Naive thymus-derived CD4-positive, alpha-beta T cell (primary cell): ENCODE data around the gene ADAM33. TPM values are rescaled to one million over a fixed set of nuclear protein-coding genes. Genes with fewer than 3 reads are reported as not detected.

Experiments
- ATAC-seq: fragments of 150-1000 bp; cut with Tn5 transposase; 2 replicates; pipeline ENCODE4 v1.10.0; 2021; ENCODE audit warnings: mild to moderate bottlenecking, moderate library complexity
- CTCF ChIA-PET: fragments of 350-600 bp; sonication (Branson Sonifier 250); formaldehyde crosslinking; loops from one replicate; lab custom pipeline; 2021; ENCODE audit warnings: antibody characterized with exemption; lab: Charles Lee
- POLR2A ChIA-PET: fragments of 350-600 bp; sonication (Branson Sonifier 250); formaldehyde crosslinking; loops from one replicate; lab custom pipeline; 2021; ENCODE audit warnings: antibody characterized with exemption, inconsistent platforms; lab: Charles Lee
- DNase-seq, 9 donors: peaks; one replicate each; pipeline versions ENCODE4 v3.0.0 to v3.0.0-alpha.2; 2020 to 2022; ENCODE audit warnings: mixed read lengths in 1 of 9
- H3K27ac ChIP-seq: one replicate; pipeline ENCODE4 v1.7.0; 2013; ENCODE audit warnings: mild to moderate bottlenecking, low read depth, low read length, moderate library complexity
- H3K27me3 ChIP-seq, 2 donors: one replicate each; pipeline ENCODE4 v1.7.0; 2013; ENCODE audit warnings: low read length in 2 of 2, mild to moderate bottlenecking in 2 of 2, moderate library complexity in 2 of 2; ENCODE audit not compliant: control insufficient read depth in 2 of 2, insufficient read depth in 2 of 2
- H3K36me3 ChIP-seq, 3 experiments: 1 replicate in 2 of 3; 2 replicates in 1 of 3; pipeline ENCODE4 v1.7.0; 2013; ENCODE audit warnings: low read length in 3 of 3, mild to moderate bottlenecking in 3 of 3, moderate library complexity in 1 of 3; ENCODE audit not compliant: insufficient read depth in 3 of 3, control insufficient read depth in 2 of 3
- H3K4me1 ChIP-seq, 2 donors: one replicate each; pipeline ENCODE4 v1.7.0; 2013; ENCODE audit warnings: low read length in 2 of 2, mild to moderate bottlenecking in 2 of 2, moderate library complexity in 1 of 2; ENCODE audit not compliant: control insufficient read depth in 2 of 2, insufficient read depth in 2 of 2
- H3K4me3 ChIP-seq: 2 replicates; pipeline ENCODE4 v1.7.0; 2013; ENCODE audit warnings: mild to moderate bottlenecking, low read length
- H3K9me3 ChIP-seq, 3 experiments: 1 replicate in 2 of 3; 2 replicates in 1 of 3; pipeline ENCODE4 v1.7.0; 2013; ENCODE audit warnings: low read length in 3 of 3; ENCODE audit not compliant: control insufficient read depth in 2 of 3
- H3K27ac Mint-ChIP-seq, 9 donors: one replicate each; pipeline ENCODE4 v1.8.0; 2020 to 2022; ENCODE audit warnings: mixed read lengths in 9 of 9, mild to moderate bottlenecking in 8 of 9, moderate library complexity in 5 of 9, inconsistent platforms in 2 of 9
- H3K27me3 Mint-ChIP-seq, 5 donors: one replicate each; pipeline ENCODE4 v1.8.0; 2021 to 2022; ENCODE audit warnings: mixed read lengths in 5 of 5, mild to moderate bottlenecking in 1 of 5
- H3K36me3 Mint-ChIP-seq, 5 donors: one replicate each; pipeline ENCODE4 v1.8.0; 2020 to 2022; ENCODE audit warnings: mixed read lengths in 5 of 5, mild to moderate bottlenecking in 3 of 5, inconsistent platforms in 1 of 5
- H3K4me1 Mint-ChIP-seq, 7 donors: one replicate each; pipeline ENCODE4 v1.8.0; 2020 to 2022; ENCODE audit warnings: mixed read lengths in 7 of 7, mild to moderate bottlenecking in 3 of 7, inconsistent platforms in 1 of 7
- H3K4me3 Mint-ChIP-seq, 10 donors: one replicate each; pipeline ENCODE4 v1.8.0; 2020 to 2022; ENCODE audit warnings: mild to moderate bottlenecking in 10 of 10, mixed read lengths in 10 of 10, moderate library complexity in 6 of 10, inconsistent platforms in 2 of 10
- H3K9me3 Mint-ChIP-seq, 11 donors: one replicate each; pipeline ENCODE4 v1.8.0; 2020 to 2022; ENCODE audit warnings: mixed read lengths in 11 of 11, mild to moderate bottlenecking in 4 of 11, inconsistent platforms in 1 of 11, moderate library complexity in 1 of 11
- intact Hi-C, 2 donors: fragments of 100-400 bp; cut with micrococcal nuclease; formaldehyde crosslinking; loops; one replicate each; pipeline ENCODE4 v1.15.1; 2023
- polyA plus RNA-seq, 2 donors: library from polyadenylated mRNA; unstranded; fragments of 300-500 nt; fragmentation: Illumina TruSeq; gene quantifications; one replicate each; pipeline ENCODE4 v1.2.3, GENCODE V29; 2021
- total RNA-seq, 6 experiments: library from RNA in 5 of 6; stranded (reverse) in 5 of 6; gene quantifications; 1 replicate in 5 of 6; 2 replicates in 1 of 6; pipeline ENCODE4 v1.2.3 and lab custom pipeline; 2021 to 2026

ADAM33 gene
- total and polyA plus RNA-seq, 7 experiments from 2014 or later: 0.20 TPM; not detected in 6

- CTCF ChIA-PET: no interaction called here
- Mint-ChIP-seq H3K27ac (no peak overlapping the region), H3K27me3 (peaks cover 39 to 54% (median 49%) of the 10 kb centered on the region in 5 donors)
These were observed 45.7 kb upstream of the ADAM33 start for GRCh38 chr20:3727401-3728021.

GRCh38 chr20:3724356-3724755 is 42.5 kb upstream of the ADAM33 start:
- H3K27ac ChIP-seq: no peak overlapping the region
- DNase-seq (no peak), ATAC-seq (no peak)
- Mint-ChIP-seq H3K9me3 (peaks cover 0 to 1% (median 0%) of the 10 kb centered on the region in 11 donors), H3K4me1 (peaks cover 0 to 13% (median 0%) of the 10 kb centered on the region in 7 donors), H3K27me3 (peaks cover 29 to 51% (median 48%) of the 10 kb centered on the region in 5 donors), H3K36me3 (no peaks in the 10 kb centered on the region), H3K27ac (no peak overlapping the region), H3K4me3 (no peak overlapping the region)
- no peaks in the 10 kb centered on the region for H3K9me3 ChIP-seq
- ChIA-PET POLR2A (no interaction called here), CTCF (no interaction called here)
- intact Hi-C loops: no loop called here
- H3K27me3 ChIP-seq: no peaks in the 10 kb centered on the region
- no peaks in the 10 kb centered on the region for H3K36me3 ChIP-seq
- H3K4me1 ChIP-seq: no peaks in the 10 kb centered on the region
- no peak overlapping the region for H3K4me3 ChIP-seq

More at GRCh38 chr20:3727401-3728021, 45.7 kb upstream of the ADAM33 start:
- ATAC-seq: no peak
- Histone ChIP-seq H3K4me1 (no peaks in the 10 kb centered on the region), H3K27me3 (no peaks in the 10 kb centered on the region), H3K4me3 (no peak overlapping the region), H3K36me3 (no peaks in the 10 kb centered on the region), H3K27ac (no peak overlapping the region), H3K9me3 (no peaks in the 10 kb centered on the region)
- intact Hi-C loops: no loop called here
- Mint-ChIP-seq H3K4me1 (peaks cover 0 to 6% (median 0%) of the 10 kb centered on the region in 7 donors), H3K36me3 (peaks cover 0 to 4% (median 0%) of the 10 kb centered on the region in 5 donors), H3K4me3 (no peak overlapping the region), H3K9me3 (no peaks in the 10 kb centered on the region)
- POLR2A ChIA-PET: no interaction called here
- DNase-seq: no peak

- Histone ChIP-seq H3K4me3 (no peak overlapping the region), H3K9me3 (no peaks in the 10 kb centered on the region), H3K27me3 (no peaks in the 10 kb centered on the region), H3K4me1 (no peaks in the 10 kb centered on the region), H3K36me3 (no peaks in the 10 kb centered on the region), H3K27ac (no peak overlapping the region)
- ChIA-PET CTCF (interaction anchor here (1.1 to 1.7 kb wide), 2 partner anchors 12 to 51 kb away, joined by 3 to 4 read pairs; no protein-coding TSS in a partner anchor), POLR2A (no interaction called here)
- H3K4me3 Mint-ChIP-seq: no peak overlapping the region
- peaks cover 0 to 1% (median 0%) of the 10 kb centered on the region in 11 donors for H3K9me3 Mint-ChIP-seq
- peaks cover 0 to 13% (median 0%) of the 10 kb centered on the region in 7 donors for H3K4me1 Mint-ChIP-seq
- intact Hi-C loops: no loop called here
- H3K27ac Mint-ChIP-seq: no peak overlapping the region
- no peaks in the 10 kb centered on the region for H3K36me3 Mint-ChIP-seq
- ATAC-seq: no peak
- no peak for DNase-seq
- H3K27me3 Mint-ChIP-seq: peaks cover 26 to 46% (median 45%) of the 10 kb centered on the region in 5 donors
These were observed 41.5 kb upstream of the ADAM33 start for GRCh38 chr20:3723284-3723683.

- H3K27me3 ChIP-seq: no peaks in the 10 kb centered on the region
- H3K27ac ChIP-seq: no peak overlapping the region
- no peak overlapping the region for H3K27ac Mint-ChIP-seq
- H3K9me3 Mint-ChIP-seq: peaks cover 0 to 1% (median 0%) of the 10 kb centered on the region in 11 donors
- H3K4me3 ChIP-seq: no peak overlapping the region
- H3K9me3 ChIP-seq: no peaks in the 10 kb centered on the region
- H3K4me1 Mint-ChIP-seq: peaks cover 0 to 13% (median 0%) of the 10 kb centered on the region in 7 donors
- H3K4me3 Mint-ChIP-seq: no peak overlapping the region
- intact Hi-C loops: no loop called here
- no peaks in the 10 kb centered on the region for H3K4me1 ChIP-seq
- ATAC-seq: no peak
- ChIA-PET POLR2A (no interaction called here), CTCF (interaction anchor here (1.1 to 1.7 kb wide), 2 partner anchors 11 to 49 kb away, joined by 3 to 4 read pairs; no protein-coding TSS in a partner anchor)
- DNase-seq: no peak
- H3K36me3 Mint-ChIP-seq: no peaks in the 10 kb centered on the region
- no peaks in the 10 kb centered on the region for H3K36me3 ChIP-seq
- H3K27me3 Mint-ChIP-seq: peaks cover 18 to 38% (median 32%) of the 10 kb centered on the region in 5 donors
These were observed 40.1 kb upstream of the ADAM33 start for GRCh38 chr20:3721912-3722311.

GRCh38 chr20:3720626-3721025 is 38.8 kb upstream of the ADAM33 start:
- Mint-ChIP-seq H3K4me3 (no peak overlapping the region), H3K27me3 (peaks cover 16 to 34% (median 26%) of the 10 kb centered on the region in 5 donors), H3K36me3 (no peaks in the 10 kb centered on the region), H3K4me1 (peaks cover 0 to 13% (median 0%) of the 10 kb centered on the region in 7 donors), H3K27ac (no peak overlapping the region), H3K9me3 (peaks cover 0 to 1% (median 0%) of the 10 kb centered on the region in 11 donors)
- DNase-seq (no peak), ATAC-seq (no peak)
- Histone ChIP-seq H3K9me3 (no peaks in the 10 kb centered on the region), H3K4me1 (no peaks in the 10 kb centered on the region), H3K36me3 (no peaks in the 10 kb centered on the region), H3K4me3 (no peak overlapping the region), H3K27me3 (no peaks in the 10 kb centered on the region), H3K27ac (no peak overlapping the region)
- CTCF ChIA-PET: no interaction called here
- POLR2A ChIA-PET: no interaction called here
- intact Hi-C loops: no loop called here

GRCh38 chr20:3720068-3720467 is 38.3 kb upstream of the ADAM33 start:
- Mint-ChIP-seq H3K36me3 (no peaks in the 10 kb centered on the region), H3K4me3 (no peak overlapping the region), H3K4me1 (peaks cover 0 to 13% (median 0%) of the 10 kb centered on the region in 7 donors), H3K27ac (no peak overlapping the region), H3K9me3 (peaks cover 0 to 1% (median 0%) of the 10 kb centered on the region in 11 donors), H3K27me3 (peaks cover 16 to 34% (median 26%) of the 10 kb centered on the region in 5 donors)
- ChIA-PET CTCF (no interaction called here), POLR2A (no interaction called here)
- no peak overlapping the region for H3K4me3 ChIP-seq
- DNase-seq (no peak), ATAC-seq (no peak)
- no peaks in the 10 kb centered on the region for H3K4me1 ChIP-seq
- intact Hi-C loops: no loop called here
- H3K36me3 ChIP-seq: no peaks in the 10 kb centered on the region
- no peaks in the 10 kb centered on the region for H3K9me3 ChIP-seq
- H3K27me3 ChIP-seq: no peaks in the 10 kb centered on the region
- no peak overlapping the region for H3K27ac ChIP-seq
